SW480 (cell line): ENCODE measurements around the gene AGFG1.
A peak's percentile ranks its signal among the peaks of the same experiment; 100 is the strongest.

Experiments used
- DNase-seq: peaks from one replicate; pipeline ENCODE4 v3.0.0-alpha.2; 2016; ENCODE audit warnings: low spot score

The AGFG1 gene, protein sequence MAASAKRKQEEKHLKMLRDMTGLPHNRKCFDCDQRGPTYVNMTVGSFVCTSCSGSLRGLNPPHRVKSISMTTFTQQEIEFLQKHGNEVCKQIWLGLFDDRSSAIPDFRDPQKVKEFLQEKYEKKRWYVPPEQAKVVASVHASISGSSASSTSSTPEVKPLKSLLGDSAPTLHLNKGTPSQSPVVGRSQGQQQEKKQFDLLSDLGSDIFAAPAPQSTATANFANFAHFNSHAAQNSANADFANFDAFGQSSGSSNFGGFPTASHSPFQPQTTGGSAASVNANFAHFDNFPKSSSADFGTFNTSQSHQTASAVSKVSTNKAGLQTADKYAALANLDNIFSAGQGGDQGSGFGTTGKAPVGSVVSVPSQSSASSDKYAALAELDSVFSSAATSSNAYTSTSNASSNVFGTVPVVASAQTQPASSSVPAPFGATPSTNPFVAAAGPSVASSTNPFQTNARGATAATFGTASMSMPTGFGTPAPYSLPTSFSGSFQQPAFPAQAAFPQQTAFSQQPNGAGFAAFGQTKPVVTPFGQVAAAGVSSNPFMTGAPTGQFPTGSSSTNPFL

DNA sequence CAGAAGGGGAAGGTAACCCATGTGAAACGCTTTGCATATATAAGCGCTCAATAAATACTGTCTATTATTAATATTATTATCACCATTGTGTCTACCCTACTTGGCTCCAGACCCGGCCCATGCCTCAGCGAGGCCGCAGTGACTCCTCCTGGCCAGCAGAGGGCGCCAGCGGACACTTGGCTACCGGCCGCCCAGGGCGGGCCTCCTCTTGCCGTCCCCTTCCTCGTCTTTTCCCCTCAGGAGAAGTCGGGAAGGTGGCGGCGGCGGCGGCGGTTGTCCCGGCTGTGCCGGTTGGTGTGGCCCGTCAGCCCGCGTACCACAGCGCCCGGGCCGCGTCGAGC is at the start of gene AGFG1:
TSS of gene AGFG1 (plus strand) at position 233 of the 341 bp plus-strand sequence. CDS start 266 bp downstream, outside the sequence.
- peak; percentile 77 for DNase-seq

DNA sequence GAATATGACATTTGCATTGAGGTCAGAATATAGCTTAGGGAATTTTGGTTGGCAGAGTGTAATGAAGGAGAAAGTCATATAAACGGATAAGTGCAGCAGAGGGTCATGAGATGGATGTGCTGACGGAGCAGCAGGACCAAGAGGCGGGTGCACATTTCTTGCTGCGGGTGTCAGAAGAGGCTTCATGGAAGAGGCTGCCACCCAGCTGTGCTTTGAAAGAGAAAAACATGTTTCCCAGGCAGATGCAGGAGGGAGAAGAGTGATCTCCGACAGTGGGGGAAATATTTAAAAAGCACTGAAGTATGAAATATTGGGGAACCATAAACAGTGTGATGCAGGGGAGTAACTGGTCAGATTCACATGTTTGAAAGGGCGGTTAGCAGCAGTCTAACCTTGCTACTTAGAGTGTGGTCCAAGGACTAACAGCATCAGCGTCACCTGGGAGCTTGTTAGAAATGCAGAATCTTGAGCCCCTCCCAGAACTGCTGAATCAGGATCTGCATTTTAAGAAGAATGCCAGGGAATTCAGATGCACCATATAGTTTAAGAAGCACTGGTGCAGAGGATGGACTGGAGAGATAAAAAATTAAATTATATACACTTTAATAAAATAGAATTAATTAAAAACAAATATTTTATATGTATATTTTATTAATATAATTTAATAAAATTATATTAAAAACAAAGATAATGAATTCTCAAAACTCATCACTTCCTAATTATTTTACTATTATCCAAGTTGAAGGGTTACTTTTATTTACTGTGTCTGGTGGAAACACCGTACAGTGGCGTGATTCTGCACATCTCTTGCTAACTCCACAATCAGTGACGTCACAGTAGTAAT is 48.1 kb upstream of the AGFG1 start:
- no peak for DNase-seq

DNA sequence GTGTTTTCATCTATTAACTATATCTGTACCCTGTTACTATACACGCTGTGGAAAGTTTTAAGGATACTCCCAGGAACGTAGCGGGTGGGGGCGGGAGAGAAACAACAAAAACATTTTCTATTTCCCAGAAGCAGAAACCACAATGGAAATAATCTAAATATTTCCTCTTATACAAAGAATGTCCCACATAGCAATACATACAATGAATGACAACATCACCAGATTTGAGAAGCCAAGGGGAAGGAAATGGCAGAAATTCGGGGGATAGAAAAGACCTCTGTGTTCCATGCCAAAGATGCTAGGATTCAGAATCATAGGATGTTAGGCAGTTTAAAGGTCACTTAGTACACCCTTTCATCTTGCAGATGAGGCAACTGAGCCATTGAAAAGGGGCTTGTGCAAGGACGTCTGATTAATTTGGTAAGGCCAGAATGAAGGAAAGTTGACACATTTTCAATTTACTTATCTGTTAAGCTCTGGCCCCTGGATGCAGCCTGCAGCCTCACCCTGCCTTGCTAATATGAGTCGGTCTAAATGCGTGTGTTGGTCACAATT is 43.1 kb upstream of the AGFG1 start:
- DNase-seq, result no peak

DNA sequence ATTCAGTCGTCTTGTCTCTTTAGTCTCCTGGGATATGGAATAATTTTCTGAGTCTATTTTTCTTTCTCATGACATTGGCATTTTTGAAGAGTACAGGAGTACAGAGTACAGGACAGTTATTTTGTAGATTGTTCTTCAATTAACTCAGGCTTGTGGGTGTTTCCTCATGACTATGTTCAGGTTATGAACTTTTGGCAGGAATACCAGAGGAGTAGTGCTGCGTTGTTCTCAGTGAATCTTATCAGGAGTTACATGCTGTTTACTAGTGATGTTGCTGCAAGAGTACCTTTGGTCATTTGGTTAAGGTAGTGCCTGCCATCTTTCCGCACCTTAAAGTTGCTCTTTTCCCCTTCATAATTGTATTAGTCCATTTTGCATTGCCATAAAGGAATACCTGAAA is 41.3 kb upstream of the AGFG1 start:
- DNase-seq, result no peak

DNA sequence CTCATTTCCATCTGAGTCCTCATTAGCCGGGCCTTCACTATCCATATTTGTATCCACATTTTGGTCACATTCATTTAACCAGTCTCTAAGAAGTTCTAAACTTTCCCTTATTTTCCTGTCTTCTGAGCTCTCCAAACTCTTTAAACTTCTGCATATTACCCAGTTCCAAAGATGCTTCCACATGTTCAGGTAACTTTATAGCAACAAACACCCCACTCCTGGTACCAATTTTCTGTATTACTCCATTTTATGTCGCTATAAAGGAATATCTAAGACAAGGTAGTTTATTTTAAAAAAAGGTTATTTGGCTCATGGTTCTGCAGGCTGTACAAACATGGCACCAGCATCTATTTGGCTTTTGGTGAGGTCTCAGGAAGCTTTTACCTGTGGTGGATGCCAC is 38.8 kb upstream of the AGFG1 start:
- no peak for DNase-seq

DNA sequence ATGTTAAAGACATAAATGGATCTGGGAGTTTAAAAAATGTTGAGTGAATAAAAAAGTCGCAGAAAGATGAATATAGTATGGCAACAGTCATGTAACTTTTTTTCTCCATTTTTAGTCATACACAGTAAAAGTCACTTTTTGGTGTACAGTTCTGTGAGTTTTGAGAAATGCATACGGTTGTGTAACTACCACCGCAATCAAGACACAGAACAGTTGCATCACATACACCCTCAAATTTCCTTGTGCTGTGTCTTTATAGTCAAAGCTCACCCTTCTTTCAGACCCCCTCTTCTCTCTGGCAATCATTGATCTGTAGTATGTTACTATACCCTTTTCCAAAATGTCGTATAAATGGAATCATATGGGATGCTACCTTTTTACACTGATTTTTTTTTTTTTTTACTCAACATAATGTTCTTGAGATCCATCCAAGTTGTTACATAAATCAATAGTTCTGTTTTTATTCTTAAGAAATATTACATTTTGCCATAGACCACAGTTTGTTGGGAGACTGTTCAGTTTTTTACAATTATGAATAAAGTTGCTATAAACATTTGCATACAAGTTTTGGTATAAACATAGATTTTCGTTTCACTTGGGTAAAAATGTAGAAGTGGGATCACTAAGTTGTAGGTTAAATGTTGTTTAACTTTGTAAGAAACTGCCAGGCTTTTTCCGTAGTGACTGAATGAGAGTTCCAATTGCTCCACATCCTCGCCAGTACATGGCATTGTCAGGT is 35.4 kb upstream of the AGFG1 start:
- no peak for DNase-seq

DNA sequence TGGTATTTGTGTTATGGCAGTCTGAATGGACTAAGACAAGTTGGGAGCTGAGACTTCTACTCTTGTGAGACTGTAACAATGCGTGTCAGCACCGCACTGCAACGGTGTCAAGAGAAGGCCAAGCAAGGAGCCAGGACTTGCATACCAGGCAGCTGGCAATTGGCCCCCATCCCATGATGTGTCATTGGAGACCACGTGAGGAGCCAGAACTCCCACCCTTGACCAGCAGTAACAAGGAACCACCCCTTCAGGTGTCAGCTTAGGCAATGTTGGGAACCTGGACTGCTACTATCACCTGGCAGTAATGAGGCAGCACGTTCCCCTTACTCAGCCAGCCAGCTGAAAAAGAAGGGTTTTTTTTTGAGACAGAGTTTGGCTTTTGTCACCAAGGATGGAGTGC is 32.7 kb upstream of the AGFG1 start:
- no peak for DNase-seq

DNA sequence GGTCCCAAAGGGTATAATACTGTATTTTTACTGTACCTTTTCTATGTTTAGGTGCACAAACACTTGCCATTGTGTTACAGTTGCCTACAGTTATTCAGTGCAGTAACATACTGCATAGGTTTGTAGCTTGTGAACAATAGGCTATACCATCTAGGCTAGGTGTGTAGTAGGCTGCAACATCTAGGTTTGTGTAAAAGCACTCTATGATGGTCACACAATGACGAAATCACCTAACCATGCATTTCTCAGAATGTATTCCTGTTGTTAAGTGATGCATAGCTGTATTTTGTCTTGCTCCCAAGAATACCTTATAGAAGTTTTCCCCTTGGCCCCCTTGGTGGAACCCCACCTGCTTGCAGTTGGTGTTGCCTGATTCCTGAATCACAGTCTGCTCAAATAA is 29.3 kb upstream of the AGFG1 start:
- no peak for DNase-seq

DNA sequence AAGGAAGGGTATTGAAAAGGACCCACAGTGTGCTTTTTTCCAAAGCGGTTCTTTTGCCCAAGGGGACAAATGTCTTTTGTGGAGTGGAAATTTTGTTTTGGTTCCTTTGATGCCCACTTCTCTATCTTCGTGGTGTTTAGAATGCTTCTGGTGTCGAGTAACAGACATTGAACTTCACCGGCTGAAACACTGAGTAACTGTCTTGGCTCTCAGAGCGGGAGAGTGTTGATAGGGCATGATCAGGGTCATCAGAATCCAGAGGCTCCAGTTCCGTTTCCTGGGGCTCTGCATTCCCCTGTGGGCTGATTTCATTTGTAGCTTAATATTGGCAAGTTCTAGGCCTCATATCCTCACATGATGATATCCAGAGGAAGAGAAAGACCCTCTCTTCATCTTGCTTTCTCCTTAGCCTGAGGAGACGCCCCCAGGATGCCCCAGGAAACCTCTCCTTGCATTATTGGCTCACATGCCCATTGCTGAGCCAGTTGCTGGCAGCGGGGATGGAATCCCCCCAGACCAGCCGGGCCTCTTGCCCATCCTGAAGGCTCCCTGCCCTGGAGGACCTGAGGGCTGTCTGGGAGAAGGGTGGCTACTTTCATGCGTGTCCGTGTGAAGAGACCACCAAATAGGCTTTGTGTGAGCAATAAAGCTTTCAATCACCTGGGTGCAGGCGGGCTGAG is 27.9 kb upstream of the AGFG1 start:
- DNase-seq, result no peak

DNA sequence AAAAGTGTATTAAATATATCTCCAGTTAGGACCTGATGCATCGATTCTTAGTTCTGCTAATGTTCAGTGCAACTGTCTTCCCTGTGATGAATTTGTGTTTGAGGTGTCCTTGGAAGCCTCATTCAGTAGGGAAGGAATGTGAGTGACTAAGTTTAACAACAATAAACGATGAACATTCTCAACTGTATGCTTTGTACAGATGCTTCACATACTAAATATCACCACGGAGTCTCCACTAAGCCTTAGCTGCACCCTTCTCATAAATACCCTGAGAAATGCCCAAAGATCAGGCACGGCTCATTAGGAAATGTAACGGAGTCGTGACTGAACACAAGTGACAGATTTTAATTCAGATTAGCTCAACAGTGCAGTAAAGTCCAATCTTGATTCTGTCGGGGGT is 24.4 kb upstream of the AGFG1 start:
- no peak for DNase-seq

DNA sequence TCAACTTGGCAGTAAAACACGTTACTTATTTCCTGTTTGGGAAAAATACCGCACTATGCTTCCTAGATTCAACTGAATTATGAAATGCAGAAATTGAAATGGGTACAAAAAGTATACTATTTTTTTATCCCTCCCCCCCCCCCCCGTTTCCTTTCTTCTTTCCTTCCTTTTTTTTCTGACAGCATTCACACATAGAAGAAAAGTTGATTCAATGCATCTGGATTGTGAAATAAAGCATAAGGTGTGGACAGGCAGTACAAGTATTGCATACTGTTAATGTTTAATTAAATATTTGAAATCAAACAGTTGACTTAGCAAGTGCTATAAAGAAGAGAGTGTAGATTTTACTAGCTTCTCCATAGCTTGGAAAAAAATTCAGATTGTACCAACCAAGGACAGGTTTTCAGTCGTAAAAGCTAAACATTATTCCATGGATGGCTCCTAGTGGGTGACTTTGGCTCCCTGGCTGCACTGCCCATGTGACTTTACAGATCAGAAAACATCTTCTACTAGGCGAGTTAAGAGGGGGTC is 21.6 kb upstream of the AGFG1 start:
- DNase-seq, result no peak

DNA sequence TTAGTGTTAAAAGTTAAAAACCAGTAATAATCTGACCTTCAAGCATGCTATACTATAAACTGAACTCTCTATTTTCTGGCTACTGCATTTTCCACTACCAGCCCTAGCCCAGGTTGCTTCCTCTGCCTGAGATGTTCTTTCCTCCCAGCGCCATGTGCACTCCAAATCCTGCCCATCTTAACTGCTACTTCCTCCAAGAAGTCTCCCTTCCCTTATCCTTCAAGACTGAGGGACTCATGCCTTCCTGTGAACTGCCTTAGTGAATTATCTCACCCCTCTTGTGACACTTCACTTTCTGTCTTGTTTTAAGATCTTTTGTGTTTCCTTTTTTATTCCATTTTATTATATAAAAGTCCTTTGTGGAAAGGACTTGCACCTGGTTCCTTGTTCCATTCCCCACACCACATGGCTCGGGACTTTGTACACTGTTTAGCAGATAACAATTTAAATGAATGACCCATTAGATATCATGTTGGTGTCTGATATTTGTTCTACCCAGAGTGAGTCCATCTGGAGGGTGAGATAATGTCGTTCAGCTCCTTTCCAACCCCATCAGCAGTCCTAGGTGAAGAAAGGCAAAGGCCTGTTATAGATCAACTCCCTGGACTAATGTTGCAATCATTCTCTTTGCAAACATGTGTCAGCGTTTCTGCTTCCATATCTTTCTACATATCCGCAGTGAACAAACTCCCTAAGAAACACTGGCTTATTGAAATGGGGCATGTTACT is 20.9 kb upstream of the AGFG1 start:
- no peak for DNase-seq

DNA sequence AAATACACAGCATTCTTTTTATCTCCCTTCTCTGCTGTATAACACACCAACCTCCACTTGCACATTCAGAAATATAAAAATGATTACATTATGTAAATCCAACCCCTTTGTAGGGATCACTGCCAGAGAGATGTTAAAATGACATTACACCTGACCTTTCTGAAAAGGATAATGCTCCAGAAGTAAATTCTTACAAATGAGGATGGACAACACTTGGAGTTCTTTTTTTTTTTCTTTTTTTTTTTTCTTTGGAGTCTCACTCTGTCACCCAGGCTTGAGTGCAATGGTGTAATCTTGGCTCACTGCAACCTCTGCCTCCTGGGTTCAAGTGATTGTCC is 20.3 kb upstream of the AGFG1 start:
- no peak for DNase-seq

DNA sequence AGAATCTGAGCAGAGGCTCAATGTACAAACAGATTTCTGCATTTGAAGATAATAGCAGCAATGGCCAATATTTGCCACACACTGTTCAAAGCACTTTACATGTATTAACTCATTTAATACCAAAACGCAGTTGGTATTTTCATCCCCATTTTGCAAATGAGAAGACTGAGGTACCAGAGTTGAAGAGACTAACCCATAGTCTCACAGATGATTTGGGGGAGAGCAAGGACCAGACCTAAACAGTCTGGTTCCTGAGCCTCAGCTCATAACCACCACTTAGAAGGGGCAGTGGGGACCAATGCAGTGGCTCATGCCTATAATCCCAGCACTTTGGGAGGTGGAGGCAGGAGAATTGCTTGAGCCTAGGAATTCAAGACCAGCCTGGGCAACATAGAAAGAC is 18.1 kb upstream of the AGFG1 start:
- no peak for DNase-seq

DNA sequence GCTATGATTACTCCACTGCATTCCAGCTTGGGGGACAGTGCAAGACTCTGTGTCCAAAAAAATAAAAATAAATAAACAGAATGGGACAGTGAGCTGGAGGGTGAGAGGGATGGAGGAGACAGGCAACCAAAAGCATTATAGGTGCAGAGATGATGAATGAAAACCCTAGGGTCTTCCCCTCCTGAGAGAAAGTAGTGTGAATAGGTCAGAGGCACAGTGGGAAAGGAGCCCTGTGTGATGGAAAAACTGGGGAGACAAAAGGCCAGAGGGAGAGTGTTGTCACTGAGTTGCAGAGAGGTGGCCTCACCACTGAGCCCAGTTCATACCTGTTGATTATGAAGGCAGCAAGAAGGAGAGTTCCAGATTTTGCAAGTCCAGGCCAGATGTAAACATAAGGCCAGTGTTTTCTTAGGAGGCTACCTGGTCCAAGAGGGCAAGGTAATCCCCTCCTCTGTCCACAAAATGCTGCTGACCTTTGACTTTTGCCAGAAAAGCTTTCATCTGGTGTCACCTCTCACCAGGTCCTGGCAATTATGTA is 17.6 kb upstream of the AGFG1 start:
- no peak for DNase-seq

DNA sequence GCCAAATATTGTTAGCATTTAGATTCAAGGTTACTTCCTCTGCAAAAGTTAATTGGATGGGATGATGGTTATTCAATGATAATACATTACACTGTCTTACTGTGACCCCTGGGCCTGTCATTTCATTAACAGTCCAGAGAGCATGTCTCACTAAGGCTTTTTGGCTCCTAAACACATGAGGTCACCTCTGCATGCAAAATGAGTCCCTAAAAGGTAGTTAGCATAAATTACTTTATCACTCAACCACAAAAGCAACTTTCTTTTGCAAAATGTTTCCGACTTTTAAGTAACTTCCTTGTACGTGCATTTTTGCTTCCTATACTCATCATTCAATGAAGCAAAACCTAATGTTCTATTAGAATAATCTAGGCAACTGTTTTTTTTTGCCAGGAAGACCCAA is 16.8 kb upstream of the AGFG1 start:
- DNase-seq, result no peak

DNA sequence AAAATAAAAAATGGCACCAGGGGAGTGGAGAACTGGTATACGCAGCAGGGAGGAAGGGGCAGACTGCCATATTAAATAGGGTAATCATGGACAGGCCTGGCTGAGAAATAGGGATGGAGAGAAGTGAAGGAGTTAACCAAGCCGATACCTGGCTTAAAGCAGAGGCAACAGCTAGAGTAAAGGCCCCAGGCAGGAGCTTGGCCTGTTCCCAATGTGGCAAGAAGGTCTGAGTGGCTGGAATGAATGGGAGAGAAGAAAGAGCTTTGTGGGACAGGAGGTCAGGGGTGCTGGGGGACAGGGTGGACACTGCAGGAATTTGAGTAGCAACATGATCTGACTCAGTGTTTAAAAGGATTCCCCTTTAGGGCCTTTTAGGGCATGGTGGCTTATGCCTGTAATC is 15.9 kb upstream of the AGFG1 start:
- no peak for DNase-seq

DNA sequence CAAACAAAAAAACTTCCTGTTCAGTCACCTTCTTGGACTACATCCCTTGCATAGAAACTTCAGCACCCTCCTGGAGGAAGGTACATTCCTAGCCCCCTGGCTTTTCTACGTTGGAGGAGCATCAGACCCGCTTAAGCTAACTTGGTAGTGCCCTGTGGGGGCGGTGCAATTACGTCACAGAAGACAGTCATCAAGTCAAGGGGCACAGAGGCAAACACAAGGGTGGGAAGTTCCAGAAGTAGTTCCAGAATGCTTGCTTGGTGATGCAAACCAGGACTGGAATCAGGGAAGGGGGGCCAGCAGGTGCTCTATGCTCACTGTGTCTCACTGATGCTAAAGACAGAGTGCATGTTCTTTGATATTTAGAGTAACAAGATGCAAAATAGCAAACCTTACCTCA is 15.2 kb upstream of the AGFG1 start:
- no peak for DNase-seq

DNA sequence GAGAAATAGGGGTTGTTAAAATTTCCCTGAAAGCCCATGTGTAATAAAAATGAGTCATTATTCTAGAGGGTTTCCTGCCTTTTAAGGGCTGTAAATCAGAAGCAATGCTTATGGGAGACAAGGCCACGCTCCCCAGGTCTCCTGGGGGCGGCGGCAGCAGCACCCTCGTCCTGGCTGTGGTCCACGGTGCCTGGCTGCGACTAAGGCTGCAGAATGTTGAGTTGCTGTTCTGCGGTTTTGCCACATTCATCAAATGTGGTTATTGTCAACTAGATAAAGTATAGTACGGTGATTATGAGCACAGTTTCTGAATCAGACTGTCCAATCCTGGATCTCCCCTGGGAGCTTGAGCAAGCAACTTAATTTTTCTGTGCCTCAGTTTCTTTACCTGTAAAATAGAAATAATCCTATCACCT is 11.9 kb upstream of the AGFG1 start:
- DNase-seq, result peak; percentile 8

DNA sequence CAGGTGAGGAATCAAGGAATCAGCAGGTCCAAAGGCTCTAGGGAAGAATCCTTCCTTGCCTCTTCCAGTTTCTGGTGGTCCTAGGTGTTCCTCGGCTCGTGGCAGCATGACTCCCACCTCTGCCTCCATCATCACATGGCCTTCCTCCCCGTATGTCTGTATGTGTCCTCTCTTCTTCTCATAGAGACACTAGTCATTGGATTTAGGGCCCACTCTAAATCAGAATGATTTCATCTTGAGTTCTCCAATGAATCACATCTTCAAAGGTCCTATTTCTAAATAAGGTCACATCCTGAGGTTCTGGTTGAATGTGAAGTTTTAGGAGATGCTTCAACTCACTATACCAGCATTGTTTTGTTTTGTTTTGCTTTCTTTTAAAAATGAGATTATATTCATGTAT is 11.1 kb upstream of the AGFG1 start:
- DNase-seq, result no peak
